IPS DF 6.9 (cell line): ENCODE results near the gene ENPP3.

Experiments used
- DNase-seq: peaks from one replicate; pipeline ENCODE4 v3.0.0-alpha.2; 2013; ENCODE audit warnings: low read depth, low spot score
- H3K27ac ChIP-seq: one replicate; pipeline ENCODE4 v1.5.1; 2013; ENCODE audit warnings: low read length, control low read depth
- H3K27me3 ChIP-seq: 2 replicates; pipeline ENCODE4 v1.6.1; 2013; ENCODE audit warnings: mild to moderate bottlenecking, low read length; ENCODE audit not compliant: control insufficient read depth, insufficient read depth
- H3K36me3 ChIP-seq: 2 replicates; pipeline ENCODE4 v1.6.1; 2013; ENCODE audit warnings: low read length; ENCODE audit not compliant: control insufficient read depth, insufficient read depth
- H3K4me1 ChIP-seq: 2 replicates; pipeline ENCODE4 v1.6.1; 2013; ENCODE audit warnings: low read length; ENCODE audit not compliant: control insufficient read depth, insufficient read depth
- H3K4me3 ChIP-seq: 2 replicates; pipeline ENCODE4 v1.5.1; 2013; ENCODE audit warnings: mild to moderate bottlenecking, low read length
- H3K9me3 ChIP-seq: 2 replicates; pipeline ENCODE4 v1.6.1; 2013; ENCODE audit warnings: low read length, inconsistent platforms; ENCODE audit not compliant: control insufficient read depth, insufficient read depth
- WGBS: extraction: QIAGEN DNeasy Blood & Tissue Kit; methylation state at CpG from one replicate; pipeline ENCODE4 v1.1.7; 2013; ENCODE audit warnings: mixed read lengths, missing lambda C conversion rate; ENCODE audit not compliant: insufficient read length, insufficient coverage; 5-methylcytosine and 5-hydroxymethylcytosine counted together

The ENPP3 gene

GRCh38 chr6:131636880-131637792, at the start of gene ENPP3:
Gene ENPP3 (plus strand): TSS chr6:131637302. CDS start chr6:131637385, 83 bp downstream.
- Histone ChIP-seq H3K4me3 (no peak within 1 kb of the TSS), H3K27ac (no peak within 1 kb of the TSS), H3K27me3 (no peaks in the 10 kb centered on the region), H3K4me1 (no peaks in the 10 kb centered on the region), H3K9me3 (no peaks in the 10 kb centered on the region), H3K36me3 (no peaks in the 10 kb centered on the region)
- whole genome bisulfite sequencing, result 100% methylated on average over 3 of the region's 10 CpGs
- DNase-seq, result no peak

GRCh38 chr6:131587909-131588308, 49.2 kb upstream of the ENPP3 start:
- Histone ChIP-seq H3K27me3 (no peaks in the 10 kb centered on the region), H3K27ac (no peak overlapping the region), H3K4me1 (no peaks in the 10 kb centered on the region), H3K36me3 (peaks cover 5% of the 10 kb centered on the region; the same call in 1 of the 2 replicates), H3K4me3 (no peak overlapping the region), H3K9me3 (no peaks in the 10 kb centered on the region)
- DNase-seq, result no peak
- no CpG with 5 or more reads among the region's 4 CpGs for WGBS

GRCh38 chr6:131588643-131589042, 48.5 kb upstream of the ENPP3 start:
- no peak for DNase-seq
- Histone ChIP-seq H3K4me1 (no peaks in the 10 kb centered on the region), H3K36me3 (peaks cover 5% of the 10 kb centered on the region; the same call in 1 of the 2 replicates), H3K27ac (no peak overlapping the region), H3K27me3 (no peaks in the 10 kb centered on the region), H3K4me3 (no peak overlapping the region), H3K9me3 (no peaks in the 10 kb centered on the region)
- WGBS, result no CpG with 5 or more reads among the region's 2 CpGs

GRCh38 chr6:131592935-131593334, 44.2 kb upstream of the ENPP3 start:
- no CpG with 5 or more reads among the region's 2 CpGs for whole genome bisulfite sequencing
- Histone ChIP-seq H3K4me3 (no peak overlapping the region), H3K36me3 (peaks cover 8% of the 10 kb centered on the region; the same call in 1 of the 2 replicates), H3K27ac (no peak overlapping the region), H3K9me3 (no peaks in the 10 kb centered on the region), H3K27me3 (no peaks in the 10 kb centered on the region), H3K4me1 (no peaks in the 10 kb centered on the region)
- no peak for DNase-seq

- H3K4me1 ChIP-seq, result no peaks in the 10 kb centered on the region
- H3K4me3 ChIP-seq, result no peak overlapping the region
- DNase-seq, result no peak
- H3K27ac ChIP-seq, result no peak overlapping the region
- no peaks in the 10 kb centered on the region for H3K9me3 ChIP-seq
- H3K36me3 ChIP-seq, result peaks cover 8% of the 10 kb centered on the region; the same call in 1 of the 2 replicates
- H3K27me3 ChIP-seq, result no peaks in the 10 kb centered on the region
- WGBS, result no CpG with 5 or more reads among the region's 11 CpGs
Observed at GRCh38 chr6:131594074-131594473, 43.0 kb upstream of the ENPP3 start.

- no peak for DNase-seq
- no peak overlapping the region for H3K27ac ChIP-seq
- WGBS, result no CpG with 5 or more reads among the region's 3 CpGs
- no peak overlapping the region for H3K4me3 ChIP-seq
- H3K36me3 ChIP-seq, result peaks cover 3% of the 10 kb centered on the region; the same call in 1 of the 2 replicates
- no peaks in the 10 kb centered on the region for H3K27me3 ChIP-seq
- no peaks in the 10 kb centered on the region for H3K9me3 ChIP-seq
- no peaks in the 10 kb centered on the region for H3K4me1 ChIP-seq
Observed at GRCh38 chr6:131597446-131597845, 39.7 kb upstream of the ENPP3 start.

GRCh38 chr6:131600716-131601115, 36.4 kb upstream of the ENPP3 start:
- no peak overlapping the region for H3K27ac ChIP-seq
- no peak overlapping the region for H3K4me3 ChIP-seq
- WGBS, result no CpG with 5 or more reads among the region's 4 CpGs
- H3K4me1 ChIP-seq, result no peaks in the 10 kb centered on the region
- H3K9me3 ChIP-seq, result no peaks in the 10 kb centered on the region
- peaks cover under 1% of the 10 kb centered on the region; the same call in 1 of the 2 replicates for H3K36me3 ChIP-seq
- no peak for DNase-seq
- no peaks in the 10 kb centered on the region for H3K27me3 ChIP-seq

GRCh38 chr6:131602781-131603312, 34.3 kb upstream of the ENPP3 start:
- WGBS, result no CpG with 5 or more reads among the region's 1 CpG
- Histone ChIP-seq H3K27ac (no peak overlapping the region), H3K4me1 (no peaks in the 10 kb centered on the region), H3K36me3 (peaks cover 2% of the 10 kb centered on the region; the same call in 1 of the 2 replicates), H3K4me3 (no peak overlapping the region), H3K9me3 (no peaks in the 10 kb centered on the region), H3K27me3 (no peaks in the 10 kb centered on the region)
- no peak for DNase-seq

GRCh38 chr6:131613296-131613925, 23.7 kb upstream of the ENPP3 start:
- Histone ChIP-seq H3K36me3 (no peaks in the 10 kb centered on the region; the same call in 1 of the 2 replicates), H3K9me3 (no peaks in the 10 kb centered on the region), H3K4me3 (no peak overlapping the region), H3K27ac (no peak overlapping the region), H3K4me1 (no peaks in the 10 kb centered on the region), H3K27me3 (no peaks in the 10 kb centered on the region)
- WGBS, result no CpG with 5 or more reads among the region's 5 CpGs
- DNase-seq, result no peak

GRCh38 chr6:131615275-131615674, 21.8 kb upstream of the ENPP3 start:
- DNase-seq, result no peak
- peaks cover 2% of the 10 kb centered on the region; the same call in 1 of the 2 replicates for H3K36me3 ChIP-seq
- H3K9me3 ChIP-seq, result no peaks in the 10 kb centered on the region
- no peaks in the 10 kb centered on the region for H3K4me1 ChIP-seq
- no peaks in the 10 kb centered on the region for H3K27me3 ChIP-seq
- no peak overlapping the region for H3K27ac ChIP-seq
- no peak overlapping the region for H3K4me3 ChIP-seq
- no CpG with 5 or more reads among the region's 4 CpGs for WGBS
